Activated naive CD8-positive, alpha-beta T cell treated with anti-CD3 and anti-CD28 coated beads for 36 hours (primary cell): Measurements from ENCODE around the gene MAD1L1. TPM values are rescaled to one million over a fixed set of nuclear protein-coding genes. Genes with fewer than 3 reads are reported as not detected.
"Not testable (repeated sequence)": the region's sequence is repeated elsewhere in the genome, so short reads cannot be mapped to it uniquely, and the experiment has no call there.

Experiments used
- DNase-seq: peaks from one replicate; pipeline ENCODE4 v3.0.0; 2021
- H3K27ac Mint-ChIP-seq: one replicate; pipeline ENCODE4 v1.8.0; 2022; ENCODE audit warnings: mild to moderate bottlenecking, moderate library complexity, mixed read lengths
- H3K27me3 Mint-ChIP-seq: one replicate; pipeline ENCODE4 v1.8.0; 2022; ENCODE audit warnings: mild to moderate bottlenecking, mixed read lengths
- H3K36me3 Mint-ChIP-seq: one replicate; pipeline ENCODE4 v1.8.0; 2021; ENCODE audit warnings: mild to moderate bottlenecking, mixed read lengths
- H3K4me1 Mint-ChIP-seq: one replicate; pipeline ENCODE4 v1.8.0; 2021; ENCODE audit warnings: mixed read lengths
- H3K4me3 Mint-ChIP-seq: one replicate; pipeline ENCODE4 v1.8.0; 2022; ENCODE audit warnings: mild to moderate bottlenecking, moderate library complexity, mixed read lengths
- H3K9me3 Mint-ChIP-seq: one replicate; pipeline ENCODE4 v1.8.0; 2022; ENCODE audit warnings: mixed read lengths
- total RNA-seq, 2 experiments: library from RNA; stranded (reverse); gene quantifications; one replicate each; pipeline ENCODE4 v1.2.3, GENCODE V29; 2021

MAD1L1 gene
- total RNA-seq, 2 experiments from 2014 or later, result 36.5 to 37.8 TPM

DNA sequence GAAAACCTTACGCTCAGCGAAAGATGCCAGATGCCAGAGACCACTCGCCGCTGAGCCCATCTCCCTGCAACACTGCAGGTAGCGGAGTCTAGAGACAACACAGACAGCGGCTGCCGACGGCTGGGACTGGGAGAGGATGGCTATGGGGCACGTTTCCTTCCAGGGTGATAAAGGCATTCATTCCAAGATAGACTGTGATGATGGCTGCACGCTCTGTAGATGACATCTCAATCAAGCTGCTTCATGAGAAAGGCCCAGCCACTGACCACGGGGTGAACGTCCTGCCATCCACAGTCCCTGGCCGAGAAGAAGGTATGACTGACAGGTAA is 394.2 kb downstream of the MAD1L1 start:
- not testable (repeated sequence) for H3K4me3 Mint-ChIP-seq, DNase-seq, H3K9me3 Mint-ChIP-seq, H3K27me3 Mint-ChIP-seq, H3K27ac Mint-ChIP-seq, H3K4me1 Mint-ChIP-seq
- peaks cover 38% of the 10 kb centered on the region for H3K36me3 Mint-ChIP-seq

DNA sequence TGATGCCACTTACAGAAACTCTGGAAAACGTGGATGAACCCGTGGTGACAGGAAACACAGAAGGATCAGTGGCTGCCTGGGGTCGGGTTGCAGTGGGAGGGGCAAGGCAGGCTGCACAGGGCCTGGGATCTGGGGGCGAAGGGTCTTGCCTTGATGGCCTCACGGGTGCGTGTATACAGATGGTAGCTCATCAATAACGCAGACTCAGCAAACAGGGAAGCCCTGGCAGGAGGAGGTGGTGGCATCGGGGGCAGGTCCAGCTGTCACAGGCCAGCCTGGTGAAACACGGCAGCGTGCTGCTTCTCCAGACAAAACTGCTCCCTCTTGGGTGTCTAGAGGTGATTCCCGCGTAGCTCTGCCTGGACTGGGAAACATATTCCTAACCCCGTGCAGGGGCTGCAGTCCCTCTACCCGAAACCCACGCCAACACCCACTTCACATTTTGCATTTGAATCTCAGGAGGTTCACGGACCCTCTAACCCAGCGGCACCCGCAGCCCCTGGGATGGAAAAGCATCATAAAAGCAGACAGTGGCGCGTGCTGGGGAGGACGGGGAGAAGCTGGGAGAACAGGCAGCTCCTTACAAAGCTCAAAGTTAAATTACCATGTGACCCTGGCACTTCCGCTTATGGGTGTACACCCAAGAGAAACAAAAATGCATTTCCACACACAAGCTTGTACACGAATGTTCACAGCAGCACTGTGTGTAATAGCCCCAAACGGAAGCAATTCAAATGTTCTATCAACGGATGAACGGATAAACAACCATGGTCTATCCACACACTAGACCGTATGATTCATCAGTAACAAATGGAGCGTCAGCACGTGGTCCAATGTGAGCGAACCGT is 394.8 kb downstream of the MAD1L1 start:
- H3K27ac Mint-ChIP-seq, result not testable (repeated sequence)

DNA sequence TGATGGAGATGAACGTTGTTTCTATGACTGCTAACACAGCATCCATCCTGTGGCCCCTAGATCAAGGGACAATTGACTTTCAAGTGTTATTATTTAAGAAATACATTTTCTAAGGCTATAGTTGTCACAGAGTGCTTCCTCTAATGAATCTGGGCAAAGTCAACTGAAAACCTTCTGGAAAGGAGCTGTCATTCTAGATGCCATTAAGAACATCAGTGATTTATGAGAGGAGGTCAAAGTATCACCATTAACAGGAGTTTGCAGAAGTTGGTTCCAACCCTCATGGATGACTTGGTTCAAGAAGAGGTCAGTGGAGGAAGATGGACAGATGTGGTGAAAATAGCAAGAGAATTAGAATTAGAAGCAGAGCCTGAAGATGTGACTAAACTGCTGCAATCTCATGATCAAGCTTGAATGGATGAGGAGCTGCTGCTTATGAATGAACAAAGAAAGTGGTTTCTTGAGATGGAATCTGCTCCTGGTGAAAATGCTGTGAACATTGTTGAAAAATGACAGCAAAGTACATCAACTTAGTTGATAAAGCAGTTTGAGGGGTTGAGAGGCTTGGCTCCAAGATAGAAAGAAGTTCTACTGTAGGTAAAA is 400.7 kb downstream of the MAD1L1 start:
- H3K4me3 Mint-ChIP-seq, H3K27me3 Mint-ChIP-seq, DNase-seq, H3K27ac Mint-ChIP-seq, H3K4me1 Mint-ChIP-seq: not testable (repeated sequence)
- Mint-ChIP-seq H3K36me3 (peaks cover 47% of the 10 kb centered on the region), H3K9me3 (peaks cover 15% of the 10 kb centered on the region)

More for the DNA sequence above, 394.8 kb downstream of the MAD1L1 start:
- not testable (repeated sequence) for H3K27me3 Mint-ChIP-seq, H3K9me3 Mint-ChIP-seq, DNase-seq, H3K4me1 Mint-ChIP-seq, H3K4me3 Mint-ChIP-seq
- H3K36me3 Mint-ChIP-seq, result peaks cover 38% of the 10 kb centered on the region

DNA sequence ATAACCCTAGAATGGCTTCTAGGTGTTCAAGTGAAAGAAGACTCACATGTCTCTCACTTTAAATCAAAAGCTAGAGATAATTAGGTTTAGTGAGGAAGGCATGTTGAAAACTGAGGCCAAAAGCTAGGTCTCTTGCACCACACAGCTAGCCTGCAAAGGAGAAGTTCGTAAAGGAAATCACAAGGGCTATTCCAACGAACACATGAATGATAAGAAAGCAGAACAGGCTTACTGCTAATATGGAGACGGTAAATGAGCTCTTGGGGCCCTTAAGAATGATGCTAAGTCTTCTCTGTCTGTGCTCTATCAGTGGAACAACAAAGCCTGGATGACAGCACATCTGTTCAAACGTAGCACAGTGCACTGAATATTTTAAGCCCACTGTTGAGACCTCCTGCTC is 401.3 kb downstream of the MAD1L1 start:
- not testable (repeated sequence) for H3K4me3 Mint-ChIP-seq, H3K27me3 Mint-ChIP-seq, DNase-seq, H3K27ac Mint-ChIP-seq, H3K4me1 Mint-ChIP-seq
- Mint-ChIP-seq H3K9me3 (peaks cover 15% of the 10 kb centered on the region), H3K36me3 (peaks cover 42% of the 10 kb centered on the region)

DNA sequence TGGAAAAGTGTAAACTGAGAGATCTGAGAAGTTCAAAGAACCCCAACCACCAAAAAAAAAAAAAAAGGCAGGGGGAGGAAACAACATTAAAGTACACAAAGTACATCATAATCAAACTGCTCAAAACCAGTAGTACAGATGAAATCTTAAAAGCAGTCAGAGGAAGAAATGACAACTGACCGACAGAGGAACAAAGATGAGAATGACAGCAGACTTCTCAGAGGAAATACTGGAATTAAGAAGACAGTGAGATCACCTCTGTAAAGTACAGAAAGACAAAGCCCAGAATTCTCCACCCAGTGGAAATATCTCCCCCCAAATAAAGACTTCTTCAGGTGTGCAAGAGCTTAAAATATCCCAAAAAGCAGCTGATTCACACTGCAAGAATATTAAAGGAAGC is 403.1 kb downstream of the MAD1L1 start:
- peaks cover 11% of the 10 kb centered on the region for H3K9me3 Mint-ChIP-seq
- H3K27me3 Mint-ChIP-seq, DNase-seq, H3K4me3 Mint-ChIP-seq, H3K4me1 Mint-ChIP-seq, H3K27ac Mint-ChIP-seq: not testable (repeated sequence)
- H3K36me3 Mint-ChIP-seq, result peaks cover 32% of the 10 kb centered on the region

DNA sequence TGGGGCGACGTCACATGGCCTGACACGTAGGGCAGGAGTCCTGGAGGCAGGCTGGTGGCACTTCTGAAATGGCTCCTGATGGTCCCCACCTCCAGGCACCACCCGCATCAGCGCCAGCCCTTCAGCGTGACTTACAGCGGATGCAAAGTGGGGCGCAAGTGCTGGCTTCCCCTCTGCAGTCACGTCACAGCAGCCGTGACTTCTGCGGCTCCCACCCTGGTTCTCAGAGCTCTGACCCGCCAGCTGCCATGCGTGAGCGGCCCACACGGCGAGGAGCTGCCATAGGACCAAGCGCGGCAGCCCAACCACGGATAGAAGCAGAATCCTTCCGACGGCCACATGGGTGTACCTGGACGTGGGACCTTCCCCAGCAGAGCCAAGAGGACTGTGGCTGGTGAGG is 403.6 kb downstream of the MAD1L1 start:
- Mint-ChIP-seq H3K4me1 (peaks cover 10% of the 10 kb centered on the region), H3K9me3 (peaks cover 10% of the 10 kb centered on the region), H3K36me3 (peaks cover 29% of the 10 kb centered on the region), H3K27ac (no peak overlapping the region), H3K4me3 (no peak overlapping the region), H3K27me3 (no peaks in the 10 kb centered on the region)
- no peak for DNase-seq

DNA sequence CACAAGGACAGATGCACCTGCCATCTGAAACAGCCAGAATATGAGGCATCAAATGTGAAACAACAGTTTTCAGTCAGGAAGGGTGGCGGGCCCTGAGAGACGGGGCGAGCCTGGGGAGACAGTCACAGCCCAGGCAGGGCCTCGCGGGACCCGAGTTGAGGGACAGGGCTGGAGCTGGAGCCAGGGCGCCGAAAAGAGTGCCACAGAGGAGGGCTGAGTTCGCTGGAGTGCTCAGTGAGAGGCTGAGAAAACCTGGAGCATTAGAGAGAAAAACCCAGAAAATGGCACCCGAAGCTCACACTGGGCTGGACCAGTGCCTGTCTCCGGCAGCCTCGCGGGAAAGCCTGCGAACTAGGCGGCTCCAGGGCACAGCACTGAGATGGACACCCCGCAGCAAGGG is 404.6 kb downstream of the MAD1L1 start:
- not testable (repeated sequence) for H3K9me3 Mint-ChIP-seq, H3K4me3 Mint-ChIP-seq, DNase-seq, H3K27ac Mint-ChIP-seq, H3K27me3 Mint-ChIP-seq
- peaks cover 20% of the 10 kb centered on the region for H3K4me1 Mint-ChIP-seq
- peaks cover 22% of the 10 kb centered on the region for H3K36me3 Mint-ChIP-seq

DNA sequence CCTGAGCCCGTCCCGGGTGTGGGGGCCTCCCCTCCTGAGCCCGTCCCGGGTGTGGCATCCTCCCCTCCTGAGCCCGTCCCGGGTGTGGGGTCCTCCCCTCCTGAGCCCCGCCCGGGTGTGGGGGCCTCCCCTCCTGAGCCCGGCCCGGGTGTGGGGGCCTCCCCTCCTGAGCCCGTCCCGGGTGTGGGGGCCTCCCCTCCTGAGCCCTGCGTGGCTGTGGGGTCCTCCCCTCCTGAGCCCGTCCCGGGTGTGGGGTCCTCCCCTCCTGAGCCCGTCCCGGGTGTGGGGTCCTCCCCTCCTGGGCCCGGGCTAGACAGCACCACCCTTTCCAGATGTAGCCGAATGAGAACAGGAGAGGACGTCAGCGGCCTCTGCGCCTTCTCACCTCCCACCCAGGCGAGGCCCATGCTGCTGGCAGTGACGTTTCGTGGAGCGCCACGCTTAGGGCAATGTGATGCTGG is 405.2 kb downstream of the MAD1L1 start:
- not testable (repeated sequence) for H3K27ac Mint-ChIP-seq, DNase-seq, H3K4me3 Mint-ChIP-seq, H3K27me3 Mint-ChIP-seq, H3K9me3 Mint-ChIP-seq
- H3K4me1 Mint-ChIP-seq, result peaks cover 20% of the 10 kb centered on the region
- peaks cover 21% of the 10 kb centered on the region for H3K36me3 Mint-ChIP-seq

DNA sequence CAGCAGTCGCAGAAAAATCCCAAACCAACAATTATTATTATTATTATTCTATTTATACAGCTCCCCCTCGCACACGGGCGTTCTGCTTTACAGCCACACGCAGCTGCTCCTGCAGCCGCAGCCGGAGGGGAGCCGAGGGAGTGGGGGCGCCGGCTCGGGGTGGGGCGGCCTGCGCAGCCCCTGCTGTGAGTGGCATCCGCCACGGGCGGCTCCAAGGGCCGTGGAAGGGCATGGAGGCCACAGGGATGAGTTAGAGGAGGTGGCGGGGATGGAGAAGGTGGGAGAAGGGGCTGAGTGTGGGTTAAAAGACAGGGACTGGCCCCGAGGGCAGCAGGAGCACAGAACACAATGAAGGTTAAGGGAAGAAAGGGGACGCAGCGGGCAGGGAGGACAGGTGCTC is 405.8 kb downstream of the MAD1L1 start:
- not testable (repeated sequence) for H3K27me3 Mint-ChIP-seq, H3K9me3 Mint-ChIP-seq, DNase-seq, H3K4me3 Mint-ChIP-seq, H3K27ac Mint-ChIP-seq
- Mint-ChIP-seq H3K4me1 (peaks cover 20% of the 10 kb centered on the region), H3K36me3 (peaks cover 19% of the 10 kb centered on the region)

DNA sequence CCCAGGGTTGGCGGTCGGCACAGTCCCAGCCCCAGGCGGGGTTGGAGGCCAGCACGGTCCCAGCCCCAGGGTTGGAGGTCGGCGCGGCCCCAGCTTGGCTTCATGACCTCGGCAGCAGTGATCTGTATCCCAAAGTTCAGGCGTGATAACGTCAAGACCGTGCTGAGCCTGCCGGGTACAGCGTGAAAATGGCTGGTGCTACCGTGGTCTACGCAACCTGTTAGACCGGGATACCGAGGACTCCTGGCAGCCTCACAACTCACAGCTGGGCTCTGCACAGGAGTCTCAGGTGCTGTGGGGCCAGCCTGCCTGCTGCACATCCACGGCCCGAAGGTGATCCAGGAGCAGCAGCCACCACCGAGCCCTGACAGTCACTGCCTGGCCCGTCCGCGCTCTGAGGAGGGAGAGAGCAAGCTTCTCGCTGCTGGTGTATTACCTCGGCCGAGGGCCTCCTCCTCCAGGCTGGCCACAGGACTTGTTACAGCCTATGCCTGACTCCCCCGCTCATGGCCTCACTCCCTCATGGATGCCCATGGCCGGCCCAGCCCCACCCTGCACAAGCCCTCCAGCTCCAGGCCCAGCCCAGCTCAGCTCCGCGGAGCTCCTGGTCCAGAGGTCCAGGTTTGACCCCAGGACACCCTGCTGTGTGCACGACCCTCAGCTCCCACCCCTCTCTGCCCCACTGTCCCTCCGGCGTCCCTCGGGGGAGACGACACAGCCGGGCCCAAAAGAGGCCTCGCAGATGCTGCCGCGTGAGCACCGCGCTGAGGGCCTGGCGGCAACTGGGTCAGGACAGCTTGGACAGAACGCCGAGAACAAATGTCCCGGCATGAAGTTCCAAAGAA is 406.6 kb downstream of the MAD1L1 start:
- no peak for DNase-seq
- Mint-ChIP-seq H3K9me3 (peaks cover 9% of the 10 kb centered on the region), H3K36me3 (peaks cover 14% of the 10 kb centered on the region), H3K27ac (no peak overlapping the region), H3K27me3 (no peaks in the 10 kb centered on the region), H3K4me3 (no peak overlapping the region), H3K4me1 (peaks cover 20% of the 10 kb centered on the region)

DNA sequence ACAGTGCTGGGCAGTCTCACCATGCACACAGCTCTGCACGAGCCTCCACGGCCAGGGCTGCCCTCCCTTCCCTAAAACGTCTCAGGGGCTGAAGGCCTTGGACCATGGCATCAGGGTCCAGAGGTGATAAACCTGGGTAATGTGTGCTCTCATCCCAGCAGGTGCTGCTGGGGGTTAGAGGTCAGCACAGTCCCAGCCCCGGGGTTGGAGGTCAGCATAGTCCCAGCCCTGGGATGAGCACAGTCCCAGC is 407.2 kb downstream of the MAD1L1 start:
- peaks cover 20% of the 10 kb centered on the region for H3K4me1 Mint-ChIP-seq
- not testable (repeated sequence) for H3K27me3 Mint-ChIP-seq, DNase-seq, H3K9me3 Mint-ChIP-seq, H3K4me3 Mint-ChIP-seq, H3K27ac Mint-ChIP-seq
- H3K36me3 Mint-ChIP-seq, result peaks cover 12% of the 10 kb centered on the region

DNA sequence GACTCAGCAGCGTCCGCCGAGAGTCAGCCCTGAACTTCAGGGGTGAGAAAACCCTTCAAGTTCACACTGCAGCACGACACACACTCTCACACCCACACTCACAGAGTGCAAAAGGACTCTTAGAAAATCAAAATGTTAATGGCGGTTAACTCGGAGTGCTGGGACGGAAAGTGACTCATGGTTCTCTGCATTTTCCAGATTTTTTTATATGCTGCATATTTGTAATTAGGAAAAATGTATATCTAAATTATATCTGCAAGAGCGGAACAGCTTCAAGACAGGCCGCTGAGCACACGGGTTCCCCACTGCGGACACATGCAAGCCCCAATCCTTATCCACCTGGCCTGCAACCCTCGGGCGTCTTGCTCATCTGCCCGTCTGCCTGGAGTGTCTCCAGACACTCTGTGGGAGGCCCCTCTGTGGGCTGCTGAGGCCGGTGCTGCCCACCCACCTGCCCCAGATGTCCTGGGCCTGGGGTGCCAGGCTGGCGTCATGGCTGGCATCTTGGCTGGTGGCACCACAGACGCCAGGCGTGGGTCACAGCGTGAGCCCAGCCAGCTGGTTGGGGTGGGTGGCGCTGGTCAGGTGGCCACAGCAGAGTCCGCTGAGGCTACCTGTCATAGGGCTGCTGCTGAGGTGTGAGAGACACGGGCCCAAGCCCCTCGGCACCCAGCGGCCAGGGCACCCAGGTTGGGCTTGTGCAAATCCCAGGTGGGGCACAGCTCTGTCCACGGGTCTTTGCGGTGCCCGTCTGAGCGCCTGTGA is 407.7 kb downstream of the MAD1L1 start:
- not testable (repeated sequence) for H3K4me3 Mint-ChIP-seq, H3K27me3 Mint-ChIP-seq, H3K9me3 Mint-ChIP-seq
- Mint-ChIP-seq H3K4me1 (peaks cover 22% of the 10 kb centered on the region), H3K36me3 (peaks cover 13% of the 10 kb centered on the region), H3K27ac (peak overlapping the region; percentile 67)
- DNase-seq, result peak; percentile 66

DNA sequence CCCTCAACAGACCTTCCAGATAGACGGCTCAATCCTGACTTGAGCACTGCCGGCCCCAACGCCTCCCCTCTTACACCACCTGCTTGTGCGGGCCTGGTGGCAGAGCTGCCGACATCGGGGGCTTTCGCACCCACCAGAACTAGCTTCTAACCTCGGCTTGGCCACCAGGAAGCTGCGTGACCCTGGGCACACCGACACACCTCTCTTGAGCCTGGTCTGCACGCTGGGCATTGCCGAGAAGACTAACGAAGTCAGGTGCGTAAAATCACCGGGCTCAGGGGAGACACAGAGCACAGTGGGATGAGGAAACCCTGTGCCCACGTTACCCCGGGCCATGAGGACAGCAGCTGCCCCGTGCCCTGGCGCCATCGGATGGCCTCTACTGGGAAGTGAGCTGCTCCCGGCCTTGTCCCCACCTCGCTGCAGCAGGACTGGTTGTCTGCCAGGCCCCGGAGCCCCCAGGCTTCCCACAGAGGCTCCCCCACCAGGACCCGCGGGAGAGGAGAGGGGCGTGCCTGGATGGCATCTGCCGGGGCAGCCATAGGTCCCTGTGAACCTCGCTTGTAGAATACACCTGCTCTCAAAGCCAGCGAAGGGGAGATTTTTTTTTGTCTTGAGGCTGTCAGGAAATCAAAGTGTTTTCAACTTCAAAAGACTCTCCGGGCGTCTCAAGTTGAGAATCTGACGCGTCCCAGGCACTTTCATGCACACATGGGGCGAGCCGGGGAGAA is 408.4 kb downstream of the MAD1L1 start:
- DNase-seq, H3K9me3 Mint-ChIP-seq, H3K27me3 Mint-ChIP-seq, H3K4me3 Mint-ChIP-seq: not testable (repeated sequence)
- peak overlapping the region; percentile 67 for H3K27ac Mint-ChIP-seq
- H3K4me1 Mint-ChIP-seq, result peaks cover 26% of the 10 kb centered on the region
- peaks cover 10% of the 10 kb centered on the region for H3K36me3 Mint-ChIP-seq

DNA sequence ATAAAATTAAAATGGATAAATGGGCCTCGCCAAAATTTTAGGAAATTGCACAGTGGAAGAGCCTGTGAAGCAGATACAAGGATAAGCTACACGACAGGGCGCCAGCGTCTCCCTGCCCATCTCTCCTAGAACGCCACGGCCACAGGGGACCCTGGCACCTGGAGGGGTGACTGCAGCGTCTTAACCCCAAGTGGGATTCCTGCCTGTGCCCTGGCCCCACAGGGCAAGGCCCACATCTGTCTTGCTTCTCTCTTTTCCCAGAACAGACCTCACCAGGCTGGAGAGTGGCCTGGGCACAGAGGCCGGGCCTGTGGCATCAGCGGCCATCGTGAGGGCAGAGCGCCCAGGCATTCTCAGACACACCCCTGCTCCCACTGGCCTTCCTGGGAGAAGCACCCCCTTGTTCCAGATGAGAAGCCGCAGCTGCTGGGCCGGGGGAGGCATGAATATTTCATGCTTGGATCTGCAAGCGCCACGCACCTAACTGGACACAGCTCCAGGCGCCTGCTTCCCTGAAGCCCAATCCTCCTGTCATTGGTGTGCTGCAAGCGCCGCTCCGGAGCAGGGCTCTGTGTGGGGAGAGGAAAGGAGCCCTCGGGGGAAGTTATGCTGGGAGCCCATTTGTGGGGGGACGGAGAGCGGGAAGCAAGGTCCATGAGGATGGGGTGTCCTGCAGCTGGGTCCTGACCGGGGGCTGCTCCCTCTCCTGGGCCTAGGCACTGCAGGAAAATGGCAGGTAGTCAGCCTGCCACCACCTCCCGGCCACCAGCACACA is 409.2 kb downstream of the MAD1L1 start:
- DNase-seq, result no peak
- Mint-ChIP-seq H3K9me3 (peaks cover under 1% of the 10 kb centered on the region), H3K27me3 (no peaks in the 10 kb centered on the region), H3K36me3 (peaks cover 4% of the 10 kb centered on the region), H3K4me3 (no peak overlapping the region), H3K4me1 (peaks cover 34% of the 10 kb centered on the region), H3K27ac (no peak overlapping the region)
